ENCODE measurements around the gene CLN5. TPM values are rescaled to one million over a fixed set of nuclear protein-coding genes. Genes with fewer than 3 reads are reported as not detected.

Gene CLN5
- total and polyA plus RNA-seq, 2 of the 13 experiments (the other 11 are each of a cell fraction or from before 2014, with no cell fraction given): 10.1 to 13.7 TPM

- TF ChIP-seq CEBPZ (IDR thresholded peaks at IDR 0.05; ENCODE audit: low read length): no peak
- TF ChIP-seq DBP (CRISPR knock-in tag; IDR thresholded peaks at IDR 0.05; ENCODE audit: not compliant biosample characterization): peak; percentile 90
- TF ChIP-seq PCBP2 (optimal IDR thresholded peaks at IDR 0.05; ENCODE audit: low read depth, low read length, poor library complexity, severe bottlenecking): no peak
- TF ChIP-seq ZNF160 (CRISPR knock-in tag; IDR thresholded peaks at IDR 0.05): peak; percentile 76; the same call in 1 of the 2 replicates
- TF ChIP-seq KDM5B (CRISPR knock-in tag; IDR thresholded peaks at IDR 0.05; ENCODE audit: borderline replicate concordance): 0 out of 2 replicates have a peak, but pooled peaks have one; percentile 86
- TF ChIP-seq ZNF644 (CRISPR knock-in tag; IDR thresholded peaks at IDR 0.05; ENCODE audit: low read depth): 0 out of 2 replicates have a peak, but pooled peaks have one; percentile 7
- no peak; the same call in 1 of the 2 replicates for TF ChIP-seq HMG20B (CRISPR knock-in tag; conservative IDR thresholded peaks at IDR 0.05)
- TF ChIP-seq ZNF337 (CRISPR knock-in tag; IDR thresholded peaks at IDR 0.05; ENCODE audit: borderline replicate concordance, low read depth): 0 out of 2 replicates have a peak, but pooled peaks have one; percentile 30
- TF ChIP-seq ZNF761 (CRISPR knock-in tag; conservative IDR thresholded peaks at IDR 0.05): peak; percentile 91
- peak; percentile 82 for TF ChIP-seq KLF6 (CRISPR knock-in tag; IDR thresholded peaks at IDR 0.05)
- TF ChIP-seq HHEX (CRISPR knock-in tag; IDR thresholded peaks at IDR 0.05): no peak
- TF ChIP-seq HNRNPUL1 (IDR thresholded peaks at IDR 0.05; ENCODE audit: low read depth, low read length): no peak
- peak; percentile 94 for TF ChIP-seq ELF3 (CRISPR knock-in tag; IDR thresholded peaks at IDR 0.05)
- peak; percentile 49 for TF ChIP-seq ZNF350 (CRISPR knock-in tag; IDR thresholded peaks at IDR 0.05; ENCODE audit: borderline replicate concordance, low read depth)
- TF ChIP-seq ATF5 (CRISPR knock-in tag; IDR thresholded peaks at IDR 0.05; ENCODE audit: low read depth): no peak
- TF ChIP-seq RFX1 (IDR thresholded peaks at IDR 0.05): no peak
- peak; percentile 41; the same call in 1 of the 2 replicates for TF ChIP-seq MAF1 (CRISPR knock-in tag; IDR thresholded peaks at IDR 0.05; ENCODE audit: borderline replicate concordance)
- peak; percentile 87; the same call in 1 of the 2 replicates for TF ChIP-seq ZNF557 (CRISPR knock-in tag; IDR thresholded peaks at IDR 0.05)
- TF ChIP-seq MEIS2 (CRISPR knock-in tag; IDR thresholded peaks at IDR 0.05): peak; percentile 87
- TF ChIP-seq TGIF2 (CRISPR knock-in tag; IDR thresholded peaks at IDR 0.05): no peak
- peak; percentile 91 for TF ChIP-seq PHF21A (CRISPR knock-in tag; IDR thresholded peaks at IDR 0.05)
- peak; percentile 95 for TF ChIP-seq ZSCAN12 (CRISPR knock-in tag; IDR thresholded peaks at IDR 0.05)
- no peak for TF ChIP-seq CHCHD3 (CRISPR knock-in tag; IDR thresholded peaks at IDR 0.05)
- TF ChIP-seq MAZ (IDR thresholded peaks at IDR 0.05; ENCODE audit: borderline replicate concordance, low read depth, low read length): no peak; the same call in 1 of the 2 replicates
- peak; percentile 80 for TF ChIP-seq MAZ (CRISPR knock-in tag; IDR thresholded peaks at IDR 0.05; ENCODE audit: low read depth)
- TF ChIP-seq CEBPB (IDR thresholded peaks at IDR 0.05; ENCODE audit: borderline replicate concordance, low read depth, low read length): no peak
- no peak for TF ChIP-seq MTA3 (CRISPR knock-in tag; IDR thresholded peaks at IDR 0.05)
These were observed at the start of gene CLN5 (continued) for GRCh38 chr13:76991796-76992547.

Measured in HepG2 (cell line).